H1 (cell line): ENCODE measurements around the gene ARPC2. TPM values are rescaled to one million over a fixed set of nuclear protein-coding genes. Genes with fewer than 3 reads are reported as not detected.

Source experiments
- CTCF ChIA-PET: fragments of 300-600 bp; sonication (Branson Sonifier 250); formaldehyde crosslinking; loops from one replicate; lab custom pipeline; 2021; ENCODE audit not compliant: partially characterized antibody; lab: Charles Lee
- POLR2A ChIA-PET: fragments of 300-600 bp; sonication (Branson Sonifier 250); formaldehyde crosslinking; loops from one replicate; lab custom pipeline; 2021; ENCODE audit warnings: inconsistent platforms; ENCODE audit not compliant: partially characterized antibody; lab: Charles Lee
- DNase-seq, 2 experiments: peaks; one replicate each; pipeline versions ENCODE4 v3.0.0 to v3.0.0-alpha.2; 2010 to 2022; ENCODE audit warnings: low spot score in 2 of 2, low read depth in 1 of 2, mixed read lengths in 1 of 2
- FAIRE-seq: peaks from 2 replicates; lab custom pipeline; 2011; peaks lifted over from hg19 to GRCh38; lab: Jason Lieb, UNC
- H2AFZ ChIP-seq: 2 replicates; pipeline ENCODE4 v1.8.1; 2012; ENCODE audit warnings: low read length, inconsistent platforms
- H2AK5ac ChIP-seq: 2 replicates; pipeline ENCODE4 v1.6.1; 2013; ENCODE audit warnings: low read depth, low read length
- H2BK120ac ChIP-seq: replicated peaks from 2 replicates; pipeline ENCODE3; 2013; ENCODE audit warnings: low read depth, low read length, inconsistent platforms
- H2BK12ac ChIP-seq: 2 replicates; pipeline ENCODE4 v1.6.1; 2013; ENCODE audit warnings: low read depth, low read length
- H2BK15ac ChIP-seq: 2 replicates; pipeline ENCODE4 v1.6.1; 2013; ENCODE audit warnings: low read length
- H2BK20ac ChIP-seq: 2 replicates; pipeline ENCODE4 v1.6.1; 2013; ENCODE audit warnings: low read length
- H2BK5ac ChIP-seq: 2 replicates; pipeline ENCODE4 v1.6.1; 2013; ENCODE audit warnings: low read depth, low read length
- H3K14ac ChIP-seq: 2 replicates; pipeline ENCODE4 v1.6.1; 2013; ENCODE audit warnings: inconsistent platforms; ENCODE audit not compliant: insufficient read length
- H3K18ac ChIP-seq: 2 replicates; pipeline ENCODE4 v1.6.1; 2013; ENCODE audit warnings: low read length; ENCODE audit errors: extremely low read depth
- H3K23ac ChIP-seq: 2 replicates; pipeline ENCODE4 v1.6.1; 2013; ENCODE audit warnings: inconsistent platforms; ENCODE audit not compliant: insufficient read length
- H3K23me2 ChIP-seq: 2 replicates; pipeline ENCODE4 v1.6.1; 2013; ENCODE audit warnings: low read depth, low read length
- H3K27ac ChIP-seq: 2 replicates; pipeline ENCODE4 v1.6.1; 2011; ENCODE audit warnings: low read depth, low read length, inconsistent platforms
- H3K27me3 ChIP-seq, 4 experiments: replicated peaks in 1 of 4; 1 replicate in 1 of 4; 2 replicates in 3 of 4; pipeline versions ENCODE4 v1.6.1 to v1.8.1; 2011 to 2013; ENCODE audit warnings: low read length in 3 of 4, mild to moderate bottlenecking in 3 of 4, inconsistent platforms in 2 of 4, mixed read lengths in 2 of 4, moderate library complexity in 1 of 4; ENCODE audit not compliant: control insufficient read depth in 3 of 4, insufficient read depth in 3 of 4; ENCODE audit errors: extremely low read depth in 1 of 4
- H3K36me3 ChIP-seq, 4 experiments: 2 replicates each; pipeline versions ENCODE4 v1.6.1 to v1.8.1; 2011 to 2013; ENCODE audit warnings: mild to moderate bottlenecking in 4 of 4, low read length in 3 of 4, moderate library complexity in 2 of 4, control low read depth in 1 of 4, inconsistent platforms in 1 of 4; ENCODE audit not compliant: insufficient read depth in 4 of 4, control insufficient read depth in 2 of 4
- H3K4ac ChIP-seq: replicated peaks from 2 replicates; pipeline ENCODE3; 2013; ENCODE audit warnings: low read length, low read depth, mixed read lengths, inconsistent platforms; ENCODE audit not compliant: insufficient read length
- H3K4me1 ChIP-seq, 4 experiments: replicated peaks in 1 of 4; 1 replicate in 1 of 4; 2 replicates in 3 of 4; pipeline versions ENCODE4 v1.6.1 to v1.8.1; 2011 to 2013; ENCODE audit warnings: low read length in 3 of 4, inconsistent platforms in 2 of 4, mixed read lengths in 1 of 4; ENCODE audit not compliant: insufficient read depth in 4 of 4, control insufficient read depth in 3 of 4
- H3K4me2 ChIP-seq, 2 experiments: 2 replicates each; pipeline versions ENCODE4 v1.6.1 to v1.8.1; 2011 to 2013; ENCODE audit warnings: low read depth in 2 of 2, low read length in 2 of 2, control low read depth in 1 of 2, inconsistent platforms in 1 of 2, mild to moderate bottlenecking in 1 of 2; ENCODE audit not compliant: insufficient read depth in 1 of 2
- H3K4me3 ChIP-seq, 4 experiments: fragments of 200-600, 300-600 bp in 1 of 4; sonication (generic), shearing (Covaris generic), sonication (Bioruptor Twin) in 1 of 4; 2 replicates each; pipeline versions ENCODE4 v1.5.1 to v1.8.1; 2011 to 2016; ENCODE audit warnings: low read length in 4 of 4, low read depth in 3 of 4, control low read depth in 2 of 4, inconsistent platforms in 2 of 4, mild to moderate bottlenecking in 2 of 4, mixed read lengths in 1 of 4, moderate library complexity in 1 of 4; ENCODE audit not compliant: insufficient read depth in 2 of 4; ENCODE audit errors: extremely low read depth in 1 of 4
- H3K56ac ChIP-seq: replicated peaks from 2 replicates; pipeline ENCODE3; 2013; ENCODE audit warnings: low read depth, mild to moderate bottlenecking, mixed read lengths, low read length, inconsistent platforms; ENCODE audit not compliant: insufficient read length
- H3K79me1 ChIP-seq: 2 replicates; pipeline ENCODE4 v1.6.1; 2013; ENCODE audit warnings: low read depth, low read length, control low read depth
- H3K79me2 ChIP-seq, 2 experiments: 2 replicates each; pipeline versions ENCODE4 v1.6.1 to v1.8.1; 2012 to 2013; ENCODE audit warnings: low read length in 2 of 2, mild to moderate bottlenecking in 2 of 2, inconsistent platforms in 1 of 2; ENCODE audit not compliant: insufficient read depth in 2 of 2, control insufficient read depth in 1 of 2
- H3K9ac ChIP-seq, 4 experiments: replicated peaks in 1 of 4; 1 replicate in 1 of 4; 2 replicates in 3 of 4; pipeline versions ENCODE4 v1.6.1 to v1.8.1; 2011 to 2013; ENCODE audit warnings: low read depth in 3 of 4, low read length in 3 of 4, control low read depth in 2 of 4, mild to moderate bottlenecking in 2 of 4, moderate library complexity in 2 of 4, inconsistent platforms in 1 of 4; ENCODE audit errors: extremely low read depth in 1 of 4
- H3K9me3 ChIP-seq, 2 experiments: 2 replicates each; pipeline versions ENCODE4 v1.6.1 to v1.8.1; 2012 to 2013; ENCODE audit warnings: mild to moderate bottlenecking in 2 of 2, moderate library complexity in 2 of 2, control low read depth in 1 of 2, inconsistent platforms in 1 of 2, low read depth in 1 of 2, low read length in 1 of 2, mixed read lengths in 1 of 2; ENCODE audit not compliant: insufficient read depth in 2 of 2
- H4K20me1 ChIP-seq, 2 experiments: replicated peaks in 1 of 2; 2 replicates each; pipeline versions ENCODE3 to v1.8.1; 2011 to 2013; ENCODE audit warnings: inconsistent platforms in 2 of 2, low read length in 2 of 2, mild to moderate bottlenecking in 1 of 2; ENCODE audit not compliant: insufficient read depth in 2 of 2, control insufficient read depth in 1 of 2
- H4K5ac ChIP-seq: 2 replicates; pipeline ENCODE4 v1.6.1; 2013; ENCODE audit warnings: low read length, low read depth, mixed read lengths, inconsistent platforms; ENCODE audit not compliant: insufficient read length
- H4K8ac ChIP-seq: 2 replicates; pipeline ENCODE4 v1.8.0; 2013; ENCODE audit warnings: mild to moderate bottlenecking, moderate library complexity, low read length, inconsistent platforms; ENCODE audit not compliant: insufficient read depth; ENCODE audit errors: extremely low read depth
- H4K91ac ChIP-seq: replicated peaks from 2 replicates; pipeline ENCODE3; 2013; ENCODE audit warnings: low read length, mixed read lengths, inconsistent platforms; ENCODE audit not compliant: insufficient read length
- GABPA ChIP-seq: IDR thresholded peaks from 2 replicates; pipeline ENCODE4 v1.6.1; 2011; ENCODE audit warnings: mild to moderate bottlenecking, low read length, moderate library complexity, borderline replicate concordance; ENCODE audit not compliant: insufficient read depth
- KDM4A ChIP-seq: IDR thresholded peaks from one replicate; pipeline ENCODE4 v1.7.1; 2012; ENCODE audit warnings: low read depth, mild to moderate bottlenecking, moderate library complexity, low read length, inconsistent platforms; ENCODE audit not compliant: severe bottlenecking
- KDM5A ChIP-seq: fragments of 200-600 bp; IDR thresholded peaks from 2 replicates; pipeline ENCODE4 v1.7.1; 2012; ENCODE audit warnings: mild to moderate bottlenecking, low read length, inconsistent platforms, mixed read lengths
- NANOG ChIP-seq: IDR thresholded peaks from 2 replicates; pipeline ENCODE4 v1.6.1; 2011; ENCODE audit warnings: low read length, low read depth, mild to moderate bottlenecking, inconsistent platforms; ENCODE audit not compliant: insufficient read depth, poor library complexity, severe bottlenecking
- RFX5 ChIP-seq: IDR thresholded peaks from 2 replicates; pipeline ENCODE4 v1.6.1; 2011; ENCODE audit warnings: low read depth, low read length, improper control_type of control experiment, borderline replicate concordance
- SAP30 ChIP-seq: fragments of 300-600 bp; sonication (generic); IDR thresholded peaks from 2 replicates; pipeline ENCODE4 v1.7.1; 2012; ENCODE audit warnings: low read length, moderate library complexity, mild to moderate bottlenecking, inconsistent platforms; ENCODE audit not compliant: insufficient read depth, insufficient replicate concordance
- SRF ChIP-seq: IDR thresholded peaks from 2 replicates; pipeline ENCODE4 v1.6.1; 2011; ENCODE audit warnings: mild to moderate bottlenecking, low read depth, low read length, moderate library complexity
- TAF7 ChIP-seq: optimal IDR thresholded peaks from 2 replicates; pipeline ENCODE3; 2011; ENCODE audit warnings: low read depth, mild to moderate bottlenecking, inconsistent platforms, low read length, moderate library complexity, borderline replicate concordance
- ZNF274 ChIP-seq: IDR thresholded peaks from 2 replicates; pipeline ENCODE4 v1.7.0; 2012; ENCODE audit warnings: low read length, borderline replicate concordance; ENCODE audit errors: extremely low read depth
- WGBS, 2 experiments: shearing (Covaris generic) in 1 of 2; methylation state at CpG; one replicate each; pipeline versions ENCODE4 v1.1.6 to v1.1.7; 2013 to 2015; ENCODE audit warnings: low lambda C conversion rate in 2 of 2, mixed read lengths in 2 of 2, inconsistent platforms in 1 of 2, low coverage in 1 of 2, missing lambda C conversion rate in 1 of 2; ENCODE audit not compliant: insufficient replicate concordance in 2 of 2, insufficient coverage in 1 of 2, insufficient read length in 1 of 2; ENCODE audit errors: extremely low coverage in 1 of 2, missing lambda C conversion rate in 1 of 2; 5-methylcytosine and 5-hydroxymethylcytosine counted together
- polyA plus RNA-seq, 7 experiments: library from polyadenylated mRNA; depleted of rRNA in 3 of 7; stranded (reverse) in 5 of 7; unstranded in 2 of 7; fragments of >200 nt in 5 of 7; fragments of 200-250 nt in 2 of 7; gene quantifications; 1 replicate in 5 of 7; 2 replicates in 1 of 7; 4 replicates in 1 of 7; pipeline versions ENCODE4 v1.2.1 to v1.2.3, GENCODE V29; 2011 to 2013; ENCODE audit warnings: missing spikeins in 2 of 7, mixed read lengths in 2 of 7
- total RNA-seq: library from RNA; stranded (reverse); fragmentation: NEBNext Ultra II Directional; extraction: Animal tissue kit (Norgen Biotek cat#: 25700); gene quantifications from 2 replicates; pipeline ENCODE4 v1.2.1, GENCODE V29; 2021

The ARPC2 gene
- total and polyA plus RNA-seq, 2 of the 8 experiments (the other 6 are each of a cell fraction or from before 2014, with no cell fraction given), result 174 to 195 TPM

DNA sequence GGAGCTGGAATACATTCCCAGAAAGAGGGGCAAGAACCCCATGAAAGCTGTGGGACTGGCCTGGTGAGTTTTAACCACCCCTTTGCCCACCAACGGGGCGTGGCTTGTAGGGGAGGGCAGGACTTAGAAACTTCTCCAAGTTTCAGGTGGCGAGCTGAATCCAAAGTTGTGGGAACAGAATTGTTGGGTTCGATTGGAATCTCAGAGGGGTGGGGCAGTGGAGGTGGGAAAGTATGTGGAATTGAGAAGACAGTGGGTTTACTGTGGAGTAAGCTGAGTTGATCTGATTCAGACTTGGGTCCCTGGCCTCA is 54.5 kb downstream of the ARPC2 start:
- H3K18ac ChIP-seq, result no peak overlapping the region
- TF ChIP-seq RFX5 (no peak), ZNF274 (no peak), KDM5A (no peak), GABPA (no peak), SAP30 (no peak), NANOG (no peak), SRF (no peak), KDM4A (no peak), TAF7 (no peak)
- TF ChIP-seq, all 59 proteins: peak for 0
- no peak overlapping the region for H3K27ac ChIP-seq
- peaks cover 10% of the 10 kb centered on the region for H3K23me2 ChIP-seq
- H3K9ac ChIP-seq, result no peak overlapping the region; a peak in 1 of 7 replicates
- H2AK5ac ChIP-seq, result no peak overlapping the region
- H3K4me2 ChIP-seq, result peak overlapping the region; percentile 84 to 95
- H3K27me3 ChIP-seq, result no peaks in the 10 kb centered on the region
- POLR2A ChIA-PET, result interaction anchor here (0.9 to 2.8 kb wide), 8 partner anchors 11 to 133 kb away, joined by 3 to 29 read pairs (median 6); partner anchors contain the start of gene GPBAR1
- no peak overlapping the region for H3K23ac ChIP-seq
- no peak for DNase-seq
- peak overlapping the region; percentile 89 to 95 (median 92); a peak in 6 of 8 replicates for H3K4me3 ChIP-seq
- no peak for FAIRE-seq
- no peak overlapping the region for H4K8ac ChIP-seq
- 72% methylated on average over 4 of the region's 4 CpGs; no CpG with 5 or more reads in 1 of the 2 experiments for WGBS, 2 experiments
- H3K79me1 ChIP-seq, result peaks cover 8% of the 10 kb centered on the region; the same call in 1 of the 2 replicates
- H2BK20ac ChIP-seq, result no peak overlapping the region
- no peak overlapping the region for H3K4ac ChIP-seq
- no peak overlapping the region for H2BK120ac ChIP-seq
- H2BK15ac ChIP-seq, result no peak overlapping the region
- no peak overlapping the region for H3K14ac ChIP-seq
- H3K36me3 ChIP-seq, result peaks cover 5 to 40% (median 13%) of the 10 kb centered on the region in 4 experiments; a peak in 6 of 8 replicates
- peaks cover 0 to 7% (median 4%) of the 10 kb centered on the region in 4 experiments; a peak in 4 of 7 replicates for H3K4me1 ChIP-seq
- H2BK12ac ChIP-seq, result no peak overlapping the region
- no peak overlapping the region for H2AFZ ChIP-seq
- no peak overlapping the region for H4K5ac ChIP-seq
- CTCF ChIA-PET, result interaction anchor here (0.7 to 8.2 kb wide), 21 partner anchors 11 to 416 kb away, joined by 3 to 131 read pairs (median 5); partner anchors contain the start of genes CATIP, GPBAR1 and TMBIM1
- H3K9me3 ChIP-seq, result no peaks in the 10 kb centered on the region
- H2BK5ac ChIP-seq, result no peak overlapping the region
- no peak overlapping the region for H4K91ac ChIP-seq
- peaks cover 0 to 8% of the 10 kb centered on the region in 2 experiments for H4K20me1 ChIP-seq
- peaks cover 0 to 10% of the 10 kb centered on the region in 2 experiments; a peak in 2 of 4 replicates for H3K79me2 ChIP-seq
- no peak overlapping the region for H3K56ac ChIP-seq
